Stimulated activated CD8-positive, alpha-beta memory T cell treated with anti-CD3 and anti-CD28 coated beads, Interleukin-12 subunit alpha, Interleukin-12 subunit beta, amount 100 ng/mL, for 4 hours (primary cell): ENCODE data around the gene CNTNAP2.
"Not testable (repeated sequence)": the region's sequence is repeated elsewhere in the genome, so short reads cannot be mapped to it uniquely, and the experiment has no call there.

Experiments used
- DNase-seq: peaks from one replicate; pipeline ENCODE4 v3.0.0-alpha.2; 2020; ENCODE audit warnings: low read depth

The CNTNAP2 gene

GRCh38 chr7:148402159-148402558, 2285.6 kb downstream of the CNTNAP2 start:
- no peak for DNase-seq

DNA sequence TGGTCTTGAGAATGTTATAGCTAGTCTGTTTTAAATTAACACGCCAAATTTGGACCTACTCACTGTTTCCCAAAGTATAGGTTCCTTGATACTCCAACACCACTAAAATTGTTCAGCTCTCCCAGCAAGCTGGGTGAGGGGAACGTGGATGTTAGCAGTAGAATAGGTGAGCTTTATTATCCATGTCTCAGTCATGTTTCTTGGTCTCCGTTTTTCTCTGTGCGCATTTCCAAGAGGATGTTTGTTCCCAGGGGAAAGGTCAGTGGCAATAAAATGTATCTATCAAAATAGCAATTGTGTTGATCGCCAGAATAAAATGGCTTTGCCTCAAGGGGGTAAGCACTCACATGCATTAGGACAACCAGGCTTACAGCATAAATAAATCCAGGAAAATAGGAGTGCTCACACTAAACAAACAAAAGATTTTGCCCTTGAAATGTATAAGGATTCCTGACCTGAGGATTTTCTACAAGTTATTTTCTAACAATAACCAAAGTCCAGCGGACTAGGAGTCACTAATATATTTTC, 2286.9 kb downstream of the CNTNAP2 start:
- no peak for DNase-seq

- no peak for DNase-seq
Measured at GRCh38 chr7:148408307-148408706, 2291.7 kb downstream of the CNTNAP2 start.

GRCh38 chr7:148410905-148411304, 2294.3 kb downstream of the CNTNAP2 start:
- no peak for DNase-seq

- DNase-seq: no peak
Measured at GRCh38 chr7:148412691-148413090, 2296.1 kb downstream of the CNTNAP2 start.

- DNase-seq: no peak
Measured at GRCh38 chr7:148419856-148420832, 2303.5 kb downstream of the CNTNAP2 start.

DNA sequence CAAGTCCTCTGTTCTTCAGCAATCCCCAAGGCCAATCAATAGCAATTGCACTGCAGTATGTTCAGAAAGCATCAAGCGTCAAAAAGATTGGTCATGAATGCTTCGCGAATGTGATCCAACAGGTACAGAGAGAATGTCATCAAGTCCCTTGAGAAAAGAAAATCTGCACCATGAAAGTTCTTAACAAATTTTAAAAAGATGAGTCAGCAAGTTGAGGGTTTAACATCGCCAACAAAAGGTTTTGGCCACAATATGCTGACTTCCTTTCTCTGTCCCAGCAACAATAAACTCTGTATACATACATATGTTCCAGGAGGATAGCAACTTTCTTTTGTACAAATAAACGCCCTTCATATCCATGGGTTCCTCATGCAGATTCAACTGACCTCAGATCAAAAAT, 2305.4 kb downstream of the CNTNAP2 start:
- DNase-seq: no peak

DNA sequence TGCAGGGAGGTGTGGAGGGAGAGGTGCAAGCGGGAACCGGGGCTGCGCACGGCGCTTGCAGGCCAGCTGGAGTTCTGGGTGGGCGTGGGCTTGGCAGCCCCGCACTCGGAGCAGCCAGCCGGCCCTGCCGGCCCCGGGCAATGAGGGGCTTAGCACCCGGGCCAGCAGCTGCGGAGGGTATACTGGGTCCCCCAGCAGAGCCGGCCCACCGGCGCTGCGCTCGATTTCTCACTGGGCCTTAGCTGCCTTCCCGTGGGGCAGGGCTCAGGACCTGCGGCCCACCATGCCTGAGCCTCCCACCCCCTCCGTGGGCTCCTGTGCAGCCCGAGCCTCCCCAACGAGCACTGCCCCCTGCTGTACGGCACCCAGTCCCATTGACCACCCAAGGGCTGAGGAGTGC, 2309.8 kb downstream of the CNTNAP2 start:
- DNase-seq: not testable (repeated sequence)

DNA sequence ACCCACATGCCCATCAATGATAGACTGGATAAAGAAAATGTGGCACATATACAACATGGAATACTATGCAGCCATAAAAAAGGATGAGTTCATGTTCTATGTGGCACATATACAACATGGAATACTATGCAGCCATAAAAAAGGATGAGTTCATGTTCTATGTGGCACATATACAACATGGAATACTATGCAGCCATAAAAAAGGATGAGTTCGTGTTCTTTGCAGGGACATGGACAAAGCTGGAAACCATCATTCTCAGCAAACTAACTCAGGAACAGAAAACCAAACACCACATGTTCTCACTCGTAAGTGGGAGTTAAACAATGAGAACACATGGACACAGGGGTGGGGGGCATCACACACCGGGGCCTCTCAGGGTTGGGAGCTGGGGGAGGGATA, 2314.1 kb downstream of the CNTNAP2 start:
- not testable (repeated sequence) for DNase-seq

GRCh38 chr7:148433521-148434180, 2317.1 kb downstream of the CNTNAP2 start:
- DNase-seq: no peak

DNA sequence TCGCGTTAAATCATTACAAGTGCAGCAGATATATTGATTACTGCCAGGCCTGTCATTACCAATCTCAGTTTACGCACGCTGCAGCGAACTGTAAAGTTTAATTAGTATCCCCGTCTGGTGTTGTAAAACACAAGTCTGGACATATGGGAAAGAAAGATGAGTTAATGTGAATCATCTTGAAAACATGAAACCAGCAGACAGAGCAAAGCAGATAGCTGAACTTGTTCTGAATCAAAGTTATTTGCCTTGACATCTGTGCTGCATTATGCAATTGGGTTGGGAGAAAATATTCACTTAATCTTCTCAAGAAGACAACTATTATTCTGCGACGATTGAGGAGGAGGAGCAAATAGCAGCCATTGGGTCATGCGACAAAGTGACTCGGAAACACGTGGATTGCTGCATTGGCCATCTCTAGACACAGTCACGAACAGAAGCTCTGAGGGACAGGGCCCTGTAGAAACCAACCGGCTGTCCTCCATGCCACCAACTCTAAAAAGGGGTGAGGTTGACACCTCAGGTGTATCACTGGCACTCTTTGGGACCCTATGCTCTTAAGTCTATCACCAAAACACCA, 2317.7 kb downstream of the CNTNAP2 start:
- no peak for DNase-seq

DNA sequence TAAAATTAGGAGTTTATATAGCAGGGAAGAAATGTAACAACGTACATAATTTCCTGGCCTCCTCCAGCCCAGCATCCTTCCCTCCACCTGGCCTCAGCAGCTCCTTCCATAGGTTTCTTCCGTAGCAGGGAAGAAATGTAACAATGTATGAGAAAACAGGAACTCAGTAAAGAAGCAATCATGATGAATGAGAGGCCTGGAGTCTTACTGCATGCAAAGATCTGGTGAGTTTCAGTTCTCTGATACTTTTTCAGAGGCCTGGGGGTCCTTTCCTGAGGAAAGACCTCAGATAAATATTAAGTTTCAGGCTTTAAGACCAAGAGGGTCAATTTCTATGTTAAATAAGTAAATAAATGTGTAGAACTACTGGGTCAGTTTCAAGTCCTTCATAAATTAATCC, 2318.3 kb downstream of the CNTNAP2 start:
- no peak for DNase-seq

DNA sequence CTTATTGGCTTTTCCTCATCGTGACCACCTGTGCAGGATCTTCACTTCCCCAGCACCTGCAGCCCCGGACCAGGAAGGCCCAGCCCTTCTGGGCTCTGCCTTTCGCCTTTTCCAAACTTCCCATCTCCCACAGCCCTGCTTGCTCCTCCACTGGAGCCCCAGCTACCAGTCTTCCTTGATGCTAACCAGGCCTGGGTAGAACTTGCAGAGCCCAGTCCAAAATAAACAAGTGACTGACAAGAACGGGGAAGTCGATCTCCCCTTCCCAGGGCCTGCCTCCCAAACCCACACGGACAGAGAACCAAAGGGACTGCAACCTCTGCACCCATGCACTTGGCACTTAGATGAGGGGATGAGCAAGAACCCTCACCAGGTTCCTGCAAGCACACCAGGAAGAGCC, 2319.1 kb downstream of the CNTNAP2 start:
- no peak for DNase-seq

DNA sequence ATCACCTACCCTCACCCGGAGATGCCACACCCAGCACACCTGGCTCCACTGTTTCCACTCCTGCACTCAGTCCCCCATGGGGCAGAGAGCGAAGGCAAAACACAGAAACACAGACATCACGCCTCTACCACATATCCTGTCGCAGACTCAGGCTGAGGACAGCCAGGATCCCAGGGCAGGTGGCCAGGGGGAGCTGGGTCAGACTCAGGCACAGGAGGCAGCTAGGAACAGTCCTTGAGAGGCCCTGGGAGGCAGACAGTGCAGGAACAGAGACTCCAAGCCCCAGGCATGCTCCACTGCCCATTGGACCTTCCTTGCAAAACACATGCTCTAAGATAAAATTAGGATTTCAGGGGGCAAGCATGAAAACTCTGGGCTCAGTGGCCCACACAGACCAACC, 2319.5 kb downstream of the CNTNAP2 start:
- no peak for DNase-seq

DNA sequence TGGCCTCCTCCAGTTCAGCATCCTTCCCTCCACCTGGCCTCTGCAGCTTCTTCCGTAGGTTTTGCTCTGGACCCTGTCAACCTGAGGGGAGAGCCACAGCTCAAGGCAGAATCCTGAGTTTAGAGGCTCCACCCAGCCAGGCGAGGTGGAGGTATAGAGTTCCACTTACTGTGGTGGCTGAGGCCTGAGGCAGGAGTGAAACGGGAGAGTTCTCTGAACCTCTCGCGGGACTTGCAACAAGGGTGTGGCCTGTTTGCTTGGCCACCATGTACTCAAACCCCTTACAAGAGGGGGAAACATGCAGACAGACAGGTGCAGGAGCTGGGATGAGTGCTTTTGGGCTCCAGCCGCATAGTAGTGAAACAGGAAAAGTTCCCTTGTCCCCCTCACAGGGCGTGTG, 2320.0 kb downstream of the CNTNAP2 start:
- no peak for DNase-seq

GRCh38 chr7:148437043-148437442, 2320.4 kb downstream of the CNTNAP2 start:
- DNase-seq: no peak

DNA sequence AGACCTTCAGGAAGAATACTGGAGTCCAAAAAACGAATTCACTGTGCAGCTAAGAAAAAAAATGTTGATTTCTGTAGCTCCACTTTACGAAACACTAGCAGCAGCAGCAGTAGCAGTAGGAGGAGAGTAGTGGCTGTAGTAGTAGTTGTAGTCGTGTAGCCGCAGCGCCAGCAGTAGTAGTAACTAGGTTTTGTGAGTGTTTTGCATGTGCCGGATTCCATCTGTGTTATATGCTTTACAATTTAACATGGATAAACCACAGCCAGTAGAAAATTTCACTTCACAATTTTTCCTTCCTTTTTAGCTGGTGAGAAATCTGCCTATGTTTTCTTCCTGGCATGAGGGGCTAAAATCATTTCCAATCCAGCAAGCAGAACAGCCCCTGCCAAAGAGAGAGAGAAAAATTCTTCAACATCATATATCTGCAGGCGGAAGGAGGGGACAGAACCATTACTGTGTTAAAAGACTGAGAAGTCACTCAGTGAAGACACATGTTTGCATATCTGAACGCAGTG, 2325.6 kb downstream of the CNTNAP2 start:
- DNase-seq: no peak

DNA sequence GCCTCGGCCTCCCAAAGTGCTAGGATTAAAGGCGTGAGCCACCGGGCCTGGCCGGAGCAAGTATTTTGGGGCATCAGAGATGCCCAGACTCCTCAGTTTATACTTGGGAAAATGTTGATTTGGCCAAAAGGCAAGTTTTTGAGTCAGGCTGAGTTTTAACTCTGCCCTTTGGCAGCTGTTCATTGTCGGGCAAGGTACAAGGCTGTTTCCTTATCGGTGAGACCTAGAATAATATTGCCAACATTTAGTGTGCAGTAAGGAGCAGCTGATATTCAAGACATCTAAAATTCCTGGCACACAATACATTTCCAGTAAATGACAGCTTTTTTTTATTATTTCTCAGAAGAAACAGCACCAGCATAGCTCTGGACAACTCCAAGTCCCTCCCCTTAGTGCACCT, 2326.3 kb downstream of the CNTNAP2 start:
- no peak for DNase-seq

GRCh38 chr7:148445260-148446044, 2328.9 kb downstream of the CNTNAP2 start:
- DNase-seq: no peak

- no peak for DNase-seq
Measured at GRCh38 chr7:148447221-148447849, 2330.7 kb downstream of the CNTNAP2 start.

DNA sequence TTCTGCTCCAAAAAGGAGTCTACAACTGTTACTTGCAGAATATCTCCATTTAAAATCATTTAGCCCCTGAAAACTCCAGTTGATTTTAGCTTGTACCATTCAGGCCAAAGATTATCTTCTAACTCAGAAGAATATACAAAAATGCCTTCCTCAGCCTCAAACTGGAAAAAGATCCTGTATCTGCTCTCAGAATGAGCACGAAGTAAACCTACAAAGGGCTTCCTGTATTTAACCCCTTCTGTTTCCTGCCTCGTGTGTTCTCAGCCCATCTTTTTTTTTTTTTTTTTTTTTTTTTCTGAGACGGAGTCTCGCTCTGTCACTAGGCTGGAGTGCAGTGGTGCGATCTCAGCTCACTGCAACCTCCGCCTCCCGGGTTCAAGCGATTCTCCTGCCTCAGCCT, 2334.9 kb downstream of the CNTNAP2 start:
- not testable (repeated sequence) for DNase-seq
